Tibial nerve (tissue), 4 donors: ENCODE measurements around the gene CCDC63.

Source experiments
- EP300 ChIP-seq, 2 donors: sonication (generic); formaldehyde crosslinking; IDR thresholded peaks; one replicate each; pipeline ENCODE4 v1.6.1; 2017; ENCODE audit warnings: antibody characterized with exemption in 2 of 2, mild to moderate bottlenecking in 1 of 2
- TF ChIP-seq, protein P1 (sequence below), 5 experiments: fragments of 200-600 bp in 3 of 5; fragments of 450-650 bp in 2 of 5; sonication (generic) in 3 of 5; IDR thresholded peaks; one replicate each; pipeline ENCODE4 v1.5.1; 2016 to 2019; ENCODE audit warnings: antibody characterized with exemption in 5 of 5, mild to moderate bottlenecking in 3 of 5, moderate library complexity in 2 of 5

DNA sequence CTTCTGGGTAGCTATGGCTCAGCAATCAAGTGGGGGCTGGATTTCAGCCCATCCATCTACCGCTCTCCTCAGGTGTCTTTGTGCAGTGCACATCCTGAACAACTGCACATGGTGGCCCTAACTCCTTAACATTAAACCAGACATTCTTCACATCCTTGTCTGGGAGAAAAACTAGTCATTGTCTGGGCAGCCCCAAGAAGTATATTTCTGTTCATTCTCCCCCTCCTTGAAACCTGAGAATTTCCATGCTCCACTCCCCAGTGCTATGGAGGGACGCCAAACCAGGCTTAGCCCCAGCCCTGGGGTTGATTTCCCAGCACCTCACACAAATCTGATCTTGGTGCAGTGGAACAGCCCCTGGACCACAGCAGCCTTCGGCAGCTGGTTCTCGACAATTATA, 60.2 kb downstream of the CCDC63 start:
- TF ChIP-seq, protein P1, sequence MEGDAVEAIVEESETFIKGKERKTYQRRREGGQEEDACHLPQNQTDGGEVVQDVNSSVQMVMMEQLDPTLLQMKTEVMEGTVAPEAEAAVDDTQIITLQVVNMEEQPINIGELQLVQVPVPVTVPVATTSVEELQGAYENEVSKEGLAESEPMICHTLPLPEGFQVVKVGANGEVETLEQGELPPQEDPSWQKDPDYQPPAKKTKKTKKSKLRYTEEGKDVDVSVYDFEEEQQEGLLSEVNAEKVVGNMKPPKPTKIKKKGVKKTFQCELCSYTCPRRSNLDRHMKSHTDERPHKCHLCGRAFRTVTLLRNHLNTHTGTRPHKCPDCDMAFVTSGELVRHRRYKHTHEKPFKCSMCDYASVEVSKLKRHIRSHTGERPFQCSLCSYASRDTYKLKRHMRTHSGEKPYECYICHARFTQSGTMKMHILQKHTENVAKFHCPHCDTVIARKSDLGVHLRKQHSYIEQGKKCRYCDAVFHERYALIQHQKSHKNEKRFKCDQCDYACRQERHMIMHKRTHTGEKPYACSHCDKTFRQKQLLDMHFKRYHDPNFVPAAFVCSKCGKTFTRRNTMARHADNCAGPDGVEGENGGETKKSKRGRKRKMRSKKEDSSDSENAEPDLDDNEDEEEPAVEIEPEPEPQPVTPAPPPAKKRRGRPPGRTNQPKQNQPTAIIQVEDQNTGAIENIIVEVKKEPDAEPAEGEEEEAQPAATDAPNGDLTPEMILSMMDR (IDR thresholded peaks at IDR 0.05) = no peak
- no peak for TF ChIP-seq EP300 (IDR thresholded peaks at IDR 0.05)
